WTC11 (cell line): Measurements from ENCODE around the gene ID3. TPM values are rescaled to one million over a fixed set of nuclear protein-coding genes. Genes with fewer than 3 reads are reported as not detected.
A peak's percentile ranks its signal among the peaks of the same experiment; 100 is the strongest.

ENCODE experiments used
- ATAC-seq: fragments of 200-7000 bp; cut with Tn5 transposase; 2 replicates; pipeline ENCODE4 v1.10.0; 2021; ENCODE audit warnings: mild to moderate bottlenecking, moderate library complexity
- CTCF ChIA-PET: fragments of 300-600 bp; sonication (Branson Sonifier 250); formaldehyde crosslinking; loops from one replicate; lab custom pipeline; 2021; ENCODE audit warnings: antibody characterized with exemption; lab: Charles Lee
- POLR2A ChIA-PET: fragments of 350-600 bp; sonication (Branson Sonifier 250); formaldehyde crosslinking; loops from one replicate; lab custom pipeline; 2021; ENCODE audit warnings: antibody characterized with exemption; lab: Charles Lee
- DNase-seq: peaks from one replicate; pipeline ENCODE4 v3.0.0; 2021; ENCODE audit warnings: low spot score
- H3K27ac Mint-ChIP-seq: 2 replicates; pipeline ENCODE4 v1.8.0; 2021; ENCODE audit warnings: mixed read lengths
- H3K27me3 Mint-ChIP-seq: 2 replicates; pipeline ENCODE4 v1.8.0; 2021; ENCODE audit warnings: low read depth, mild to moderate bottlenecking, moderate library complexity, mixed read lengths
- H3K36me3 Mint-ChIP-seq: 2 replicates; pipeline ENCODE4 v1.8.0; 2021; ENCODE audit warnings: mixed read lengths
- H3K4me1 Mint-ChIP-seq: 2 replicates; pipeline ENCODE4 v1.8.0; 2022; ENCODE audit warnings: mixed read lengths
- H3K4me3 Mint-ChIP-seq: 2 replicates; pipeline ENCODE4 v1.8.0; 2021; ENCODE audit warnings: mild to moderate bottlenecking, moderate library complexity, mixed read lengths
- H3K9me3 Mint-ChIP-seq: 2 replicates; pipeline ENCODE4 v1.8.0; 2021; ENCODE audit warnings: mixed read lengths
- ELF4 ChIP-seq: sonication (generic); formaldehyde crosslinking; IDR thresholded peaks from 2 replicates; pipeline ENCODE4 v1.8.1; 2022; ENCODE audit warnings: low read depth, mild to moderate bottlenecking, moderate library complexity, missing genetic modification reagents
- ESRRA ChIP-seq: sonication (generic); formaldehyde crosslinking; IDR thresholded peaks from 2 replicates; pipeline ENCODE4 v1.8.1; 2022; ENCODE audit warnings: mild to moderate bottlenecking, missing genetic modification reagents, borderline replicate concordance
- MXD4 ChIP-seq: fragments of 250-450 bp; sonication (Bioruptor Pico); IDR thresholded peaks from 2 replicates; pipeline ENCODE4 v1.8.0; 2021; ENCODE audit warnings: mild to moderate bottlenecking, moderate library complexity, borderline replicate concordance
- MYBL2 ChIP-seq: sonication (generic); formaldehyde crosslinking; IDR thresholded peaks from 2 replicates; pipeline ENCODE4 v1.8.1; 2023; ENCODE audit warnings: mild to moderate bottlenecking, moderate library complexity, missing genetic modification reagents
- NFATC4 ChIP-seq: fragments of 250-450 bp; sonication (Bioruptor Pico); IDR thresholded peaks from 2 replicates; pipeline ENCODE4 v1.9.0; 2021; ENCODE audit warnings: mild to moderate bottlenecking
- NFYB ChIP-seq: sonication (generic); formaldehyde crosslinking; conservative IDR thresholded peaks from 2 replicates; pipeline ENCODE4 v1.8.0; 2022; ENCODE audit warnings: low read depth, missing genetic modification reagents
- ZNF671 ChIP-seq: fragments of 250-450 bp; sonication (Bioruptor Pico); IDR thresholded peaks from 2 replicates; pipeline ENCODE4 v1.8.0; 2021; ENCODE audit warnings: mild to moderate bottlenecking
- total RNA-seq: library from RNA; stranded (reverse); gene quantifications from 3 replicates; pipeline ENCODE4 v1.2.3, GENCODE V29; 2021
- TF ChIP-seq, protein P1 (sequence below): sonication (generic); formaldehyde crosslinking; IDR thresholded peaks from 2 replicates; pipeline ENCODE4 v1.8.1; 2022; ENCODE audit warnings: mild to moderate bottlenecking, moderate library complexity, missing genetic modification reagents
- TF ChIP-seq, protein P2 (sequence below): fragments of 250-450 bp; sonication (Bioruptor Pico); IDR thresholded peaks from 2 replicates; pipeline ENCODE4 v1.9.0; 2021; ENCODE audit warnings: mild to moderate bottlenecking
- TF ChIP-seq, protein P3 (sequence below): sonication (generic); formaldehyde crosslinking; IDR thresholded peaks from 2 replicates; pipeline ENCODE4 v1.8.1; 2023; ENCODE audit warnings: mild to moderate bottlenecking, missing genetic modification reagents
- TF ChIP-seq, protein P4 (sequence below): fragments of 250-450 bp; sonication (Bioruptor Pico); IDR thresholded peaks from 2 replicates; pipeline ENCODE4 v1.9.0; 2021; ENCODE audit warnings: mild to moderate bottlenecking
- TF ChIP-seq, protein P5 (sequence below): fragments of 250-450 bp; sonication (Bioruptor Pico); conservative IDR thresholded peaks from 2 replicates; pipeline ENCODE4 v1.9.0; 2021; ENCODE audit warnings: mild to moderate bottlenecking
- TF ChIP-seq, protein P6 (sequence below): fragments of 250-450 bp; sonication (Bioruptor Pico); IDR thresholded peaks from 2 replicates; pipeline ENCODE4 v1.8.0; 2021; ENCODE audit warnings: mild to moderate bottlenecking

Gene ID3
- total RNA-seq, 1 experiment from 2014 or later, result 168 TPM

DNA sequence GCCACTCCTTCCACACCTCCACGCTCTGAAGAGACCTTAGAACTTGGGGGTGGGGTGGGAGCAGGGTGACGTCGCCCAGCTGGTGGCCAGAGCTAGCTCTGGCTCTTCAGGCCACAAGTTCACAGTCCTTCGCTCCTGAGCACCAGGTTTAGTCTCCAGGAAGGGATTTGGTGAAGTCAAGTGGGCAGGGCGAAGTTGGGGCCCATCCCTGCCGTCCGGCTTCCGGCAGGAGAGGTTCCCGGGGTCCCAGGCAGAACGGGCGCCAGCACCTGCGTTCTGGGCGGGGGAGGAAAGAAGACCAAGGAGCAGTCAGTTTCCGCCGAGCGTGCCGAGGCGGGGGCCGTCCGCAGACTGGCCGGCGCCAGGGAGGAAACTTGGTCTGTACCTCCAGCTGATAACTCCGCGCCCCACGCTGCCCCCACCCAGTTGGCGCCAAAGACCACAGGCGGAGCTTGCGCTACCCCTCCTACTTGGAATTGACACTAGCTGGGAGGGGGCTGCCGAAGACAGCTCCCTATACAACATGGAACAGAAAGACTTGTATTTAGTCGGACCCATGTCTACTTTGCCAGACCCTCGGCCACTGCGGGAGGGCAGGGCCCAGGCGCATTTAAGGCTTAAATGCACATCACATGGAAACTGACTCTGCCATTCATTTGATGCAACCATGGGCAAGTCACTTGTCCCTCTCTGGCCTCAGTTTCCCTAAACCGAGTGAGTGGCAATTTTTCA, 995 bp downstream of the ID3 start (continued):
- TF ChIP-seq, protein P1, sequence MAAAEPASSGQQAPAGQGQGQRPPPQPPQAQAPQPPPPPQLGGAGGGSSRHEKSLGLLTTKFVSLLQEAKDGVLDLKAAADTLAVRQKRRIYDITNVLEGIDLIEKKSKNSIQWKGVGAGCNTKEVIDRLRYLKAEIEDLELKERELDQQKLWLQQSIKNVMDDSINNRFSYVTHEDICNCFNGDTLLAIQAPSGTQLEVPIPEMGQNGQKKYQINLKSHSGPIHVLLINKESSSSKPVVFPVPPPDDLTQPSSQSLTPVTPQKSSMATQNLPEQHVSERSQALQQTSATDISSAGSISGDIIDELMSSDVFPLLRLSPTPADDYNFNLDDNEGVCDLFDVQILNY (CRISPR knock-in tag), result 0 out of 2 replicates have a peak, but pooled peaks have one; percentile 36
- TF ChIP-seq ESRRA (CRISPR knock-in tag), result 0 out of 2 replicates have a peak, but pooled peaks have one; percentile 64

DNA sequence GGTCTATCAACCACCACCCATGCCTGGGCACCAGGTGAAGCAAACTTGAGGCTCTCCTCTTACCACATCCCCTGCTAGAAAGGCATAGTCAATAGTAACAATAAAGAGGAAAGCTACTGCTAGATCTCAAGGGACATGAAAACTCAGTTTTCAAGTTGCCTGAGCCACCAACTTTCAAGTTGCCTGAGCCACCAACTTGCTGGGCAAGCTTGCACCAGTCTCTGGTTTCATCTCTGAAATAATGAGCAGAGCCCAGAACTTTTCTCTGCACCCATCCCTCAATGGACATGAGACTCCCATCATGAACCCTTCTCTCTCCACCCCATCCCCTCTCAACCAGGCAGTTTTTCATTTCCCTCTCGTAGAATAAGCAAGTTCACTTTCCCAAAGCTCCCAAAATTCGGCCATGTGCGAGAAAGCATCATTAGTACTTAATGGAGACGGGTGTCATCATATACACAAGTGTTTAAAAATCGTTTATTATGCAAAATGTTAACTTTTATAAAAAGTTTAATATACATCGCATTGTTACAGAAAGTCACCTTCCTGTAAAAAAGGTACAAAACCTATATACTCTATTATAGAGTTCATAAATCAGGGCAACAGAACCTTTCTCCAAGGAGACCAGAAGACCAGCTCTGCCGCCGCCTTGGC, 1.7 kb downstream of the ID3 start:
- POLR2A ChIA-PET, result interaction anchor here (1.0 to 7.7 kb wide), 6 partner anchors 10 to 80 kb away, joined by 3 to 100 read pairs (median 6); no protein-coding TSS in a partner anchor
- no peaks in the 10 kb centered on the region for H3K9me3 Mint-ChIP-seq

More for the DNA sequence above, 1.7 kb downstream of the ID3 start:
- peaks cover 73% of the 10 kb centered on the region for H3K4me1 Mint-ChIP-seq
- CTCF ChIA-PET, result interaction anchor here (1.2 to 13.3 kb wide), 5 partner anchors 9 to 134 kb away, joined by 3 to 341 read pairs (median 5); partner anchors contain the start of gene RPL11
- H3K27ac Mint-ChIP-seq, result peak overlapping the region; percentile 98
- TF ChIP-seq MXD4 (CRISPR knock-in tag) (no peak), NFATC4 (CRISPR knock-in tag) (peak; percentile 69), NFYB (no peak), MYBL2 (CRISPR knock-in tag) (no peak), ZNF671 (CRISPR knock-in tag) (peak; percentile 79; the same call in 1 of the 2 replicates), ELF4 (no peak)
- TF ChIP-seq, protein P2, sequence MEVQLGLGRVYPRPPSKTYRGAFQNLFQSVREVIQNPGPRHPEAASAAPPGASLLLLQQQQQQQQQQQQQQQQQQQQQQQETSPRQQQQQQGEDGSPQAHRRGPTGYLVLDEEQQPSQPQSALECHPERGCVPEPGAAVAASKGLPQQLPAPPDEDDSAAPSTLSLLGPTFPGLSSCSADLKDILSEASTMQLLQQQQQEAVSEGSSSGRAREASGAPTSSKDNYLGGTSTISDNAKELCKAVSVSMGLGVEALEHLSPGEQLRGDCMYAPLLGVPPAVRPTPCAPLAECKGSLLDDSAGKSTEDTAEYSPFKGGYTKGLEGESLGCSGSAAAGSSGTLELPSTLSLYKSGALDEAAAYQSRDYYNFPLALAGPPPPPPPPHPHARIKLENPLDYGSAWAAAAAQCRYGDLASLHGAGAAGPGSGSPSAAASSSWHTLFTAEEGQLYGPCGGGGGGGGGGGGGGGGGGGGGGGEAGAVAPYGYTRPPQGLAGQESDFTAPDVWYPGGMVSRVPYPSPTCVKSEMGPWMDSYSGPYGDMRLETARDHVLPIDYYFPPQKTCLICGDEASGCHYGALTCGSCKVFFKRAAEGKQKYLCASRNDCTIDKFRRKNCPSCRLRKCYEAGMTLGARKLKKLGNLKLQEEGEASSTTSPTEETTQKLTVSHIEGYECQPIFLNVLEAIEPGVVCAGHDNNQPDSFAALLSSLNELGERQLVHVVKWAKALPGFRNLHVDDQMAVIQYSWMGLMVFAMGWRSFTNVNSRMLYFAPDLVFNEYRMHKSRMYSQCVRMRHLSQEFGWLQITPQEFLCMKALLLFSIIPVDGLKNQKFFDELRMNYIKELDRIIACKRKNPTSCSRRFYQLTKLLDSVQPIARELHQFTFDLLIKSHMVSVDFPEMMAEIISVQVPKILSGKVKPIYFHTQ (CRISPR knock-in tag), result peak; percentile 74; the same call in 1 of the 2 replicates
- TF ChIP-seq, protein P1 (CRISPR knock-in tag), result no peak
- TF ChIP-seq, protein P3, sequence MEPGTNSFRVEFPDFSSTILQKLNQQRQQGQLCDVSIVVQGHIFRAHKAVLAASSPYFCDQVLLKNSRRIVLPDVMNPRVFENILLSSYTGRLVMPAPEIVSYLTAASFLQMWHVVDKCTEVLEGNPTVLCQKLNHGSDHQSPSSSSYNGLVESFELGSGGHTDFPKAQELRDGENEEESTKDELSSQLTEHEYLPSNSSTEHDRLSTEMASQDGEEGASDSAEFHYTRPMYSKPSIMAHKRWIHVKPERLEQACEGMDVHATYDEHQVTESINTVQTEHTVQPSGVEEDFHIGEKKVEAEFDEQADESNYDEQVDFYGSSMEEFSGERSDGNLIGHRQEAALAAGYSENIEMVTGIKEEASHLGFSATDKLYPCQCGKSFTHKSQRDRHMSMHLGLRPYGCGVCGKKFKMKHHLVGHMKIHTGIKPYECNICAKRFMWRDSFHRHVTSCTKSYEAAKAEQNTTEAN (CRISPR knock-in tag), result no peak
- TF ChIP-seq, protein P4, sequence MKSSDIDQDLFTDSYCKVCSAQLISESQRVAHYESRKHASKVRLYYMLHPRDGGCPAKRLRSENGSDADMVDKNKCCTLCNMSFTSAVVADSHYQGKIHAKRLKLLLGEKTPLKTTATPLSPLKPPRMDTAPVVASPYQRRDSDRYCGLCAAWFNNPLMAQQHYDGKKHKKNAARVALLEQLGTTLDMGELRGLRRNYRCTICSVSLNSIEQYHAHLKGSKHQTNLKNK, result peak; percentile 2; the same call in 1 of the 2 replicates
- TF ChIP-seq, protein P5, sequence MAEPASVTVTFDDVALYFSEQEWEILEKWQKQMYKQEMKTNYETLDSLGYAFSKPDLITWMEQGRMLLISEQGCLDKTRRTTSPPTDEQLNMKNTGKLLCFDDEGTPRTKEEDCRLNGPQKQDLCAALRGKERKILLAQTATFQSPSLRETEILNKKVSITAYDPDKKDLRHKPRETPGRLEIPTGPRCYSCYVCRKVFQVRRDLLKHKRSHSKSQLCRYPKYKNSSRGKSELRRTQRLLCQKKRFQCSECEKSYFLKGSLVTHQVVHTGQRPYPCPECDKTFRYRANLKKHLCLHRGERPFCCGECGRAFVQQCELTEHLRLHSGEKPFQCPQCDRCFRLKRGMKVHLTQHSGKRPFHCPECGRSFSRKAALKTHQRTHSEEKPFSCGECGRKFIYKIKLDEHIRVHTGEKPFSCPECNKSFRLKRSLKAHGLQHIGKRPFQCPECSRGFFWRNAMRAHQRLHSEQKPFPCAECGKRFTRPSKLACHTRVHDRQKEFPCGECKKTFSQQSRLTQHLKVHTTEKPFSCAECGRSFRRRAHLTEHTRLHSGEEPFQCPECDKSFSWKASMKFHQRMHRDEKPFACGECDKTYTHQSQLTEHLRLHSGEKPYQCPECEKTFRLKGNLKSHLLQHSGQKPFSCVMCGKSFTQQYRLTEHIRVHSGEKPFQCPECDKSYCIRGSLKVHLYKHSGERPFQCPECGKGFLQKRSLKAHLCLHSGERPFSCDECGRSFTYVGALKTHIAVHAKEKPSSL (CRISPR knock-in tag), result peak; percentile 80; the same call in 1 of the 2 replicates
- TF ChIP-seq, protein P6, sequence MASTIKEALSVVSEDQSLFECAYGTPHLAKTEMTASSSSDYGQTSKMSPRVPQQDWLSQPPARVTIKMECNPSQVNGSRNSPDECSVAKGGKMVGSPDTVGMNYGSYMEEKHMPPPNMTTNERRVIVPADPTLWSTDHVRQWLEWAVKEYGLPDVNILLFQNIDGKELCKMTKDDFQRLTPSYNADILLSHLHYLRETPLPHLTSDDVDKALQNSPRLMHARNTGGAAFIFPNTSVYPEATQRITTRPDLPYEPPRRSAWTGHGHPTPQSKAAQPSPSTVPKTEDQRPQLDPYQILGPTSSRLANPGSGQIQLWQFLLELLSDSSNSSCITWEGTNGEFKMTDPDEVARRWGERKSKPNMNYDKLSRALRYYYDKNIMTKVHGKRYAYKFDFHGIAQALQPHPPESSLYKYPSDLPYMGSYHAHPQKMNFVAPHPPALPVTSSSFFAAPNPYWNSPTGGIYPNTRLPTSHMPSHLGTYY, result peak; percentile 29; the same call in 1 of the 2 replicates
- no peak for DNase-seq
- ATAC-seq, result no peak
- peaks cover 19% of the 10 kb centered on the region for H3K36me3 Mint-ChIP-seq
- peak overlapping the region; percentile 94 for H3K4me3 Mint-ChIP-seq
- no peaks in the 10 kb centered on the region; the same call in 1 of the 2 replicates for H3K27me3 Mint-ChIP-seq
